GM23338 (cell line): ENCODE data around the gene C8A. TPM values are rescaled to one million over a fixed set of nuclear protein-coding genes. Genes with fewer than 3 reads are reported as not detected.

ENCODE experiments used
- ATAC-seq: fragments of 200-7000 bp; cut with Tn5 transposase; 3 replicates; pipeline ENCODE4 v1.9.1; 2020
- DNase-seq: peaks from one replicate; pipeline ENCODE4 v3.0.0-alpha.2; 2015; ENCODE audit warnings: low spot score
- H2AFZ ChIP-seq: fragments of 200-600 bp; sonication (generic); 2 replicates; pipeline ENCODE4 v1.8.0; 2016; ENCODE audit warnings: antibody characterized with exemption, mild to moderate bottlenecking, moderate library complexity
- H3F3A ChIP-seq: fragments of 200-600 bp; sonication (generic); replicated peaks from 2 replicates; pipeline ENCODE4 v1.8.0; 2017; ENCODE audit warnings: antibody characterized with exemption, mixed run types, low read depth
- H3K27ac ChIP-seq: fragments of 200-600 bp; sonication (generic); 2 replicates; pipeline ENCODE4 v1.6.1; 2016; ENCODE audit warnings: low read depth
- H3K27me3 ChIP-seq: fragments of 200-600 bp; sonication (generic); 2 replicates; pipeline ENCODE4 v1.8.0; 2016; ENCODE audit warnings: mild to moderate bottlenecking, mixed run types, moderate library complexity; ENCODE audit not compliant: insufficient read depth
- H3K36me3 ChIP-seq: fragments of 200-600 bp; sonication (generic); 2 replicates; pipeline ENCODE4 v1.8.0; 2016; ENCODE audit warnings: mild to moderate bottlenecking; ENCODE audit not compliant: insufficient read depth
- H3K4me1 ChIP-seq: fragments of 200-600 bp; sonication (generic); 2 replicates; pipeline ENCODE4 v1.8.0; 2016; ENCODE audit warnings: mild to moderate bottlenecking, moderate library complexity; ENCODE audit not compliant: insufficient read depth
- H3K4me2 ChIP-seq: fragments of 200-600 bp; sonication (generic); 2 replicates; pipeline ENCODE4 v1.7.1; 2017; ENCODE audit warnings: mixed run types
- H3K4me3 ChIP-seq: fragments of 200-600 bp; sonication (generic); 2 replicates; pipeline ENCODE4 v1.6.1; 2016; ENCODE audit warnings: mixed run types
- H3K79me2 ChIP-seq: fragments of 200-600 bp; sonication (generic); replicated peaks from 2 replicates; pipeline ENCODE4 v1.8.0; 2017; ENCODE audit warnings: mild to moderate bottlenecking; ENCODE audit not compliant: insufficient read depth
- H3K9me2 ChIP-seq: fragments of 200-600 bp; sonication (generic); 2 replicates; pipeline ENCODE4 v1.8.0; 2017; ENCODE audit not compliant: insufficient read depth
- H4K20me1 ChIP-seq: fragments of 200-600 bp; sonication (generic); replicated peaks from 2 replicates; pipeline ENCODE4 v1.8.0; 2017; ENCODE audit warnings: mild to moderate bottlenecking; ENCODE audit not compliant: insufficient read depth
- H3K27ac Mint-ChIP-seq: 2 replicates; pipeline ENCODE4 v1.8.0; 2020; ENCODE audit warnings: inconsistent platforms, mild to moderate bottlenecking, moderate library complexity, mixed read lengths
- H3K27me3 Mint-ChIP-seq: 3 replicates; pipeline ENCODE4 v1.8.0; 2022; ENCODE audit warnings: low read depth, mild to moderate bottlenecking, moderate library complexity, mixed read lengths, inconsistent platforms; ENCODE audit not compliant: insufficient read depth, poor library complexity
- H3K36me3 Mint-ChIP-seq: 3 replicates; pipeline ENCODE4 v1.8.0; 2021; ENCODE audit warnings: low read depth, mild to moderate bottlenecking, inconsistent platforms, moderate library complexity, mixed read lengths
- H3K4me1 Mint-ChIP-seq: 3 replicates; pipeline ENCODE4 v1.8.0; 2020; ENCODE audit warnings: mild to moderate bottlenecking, inconsistent platforms, mixed read lengths
- H3K4me3 Mint-ChIP-seq: 3 replicates; pipeline ENCODE4 v1.8.0; 2021; ENCODE audit warnings: moderate library complexity, mild to moderate bottlenecking, inconsistent platforms, mixed read lengths
- H3K9me3 Mint-ChIP-seq: 3 replicates; pipeline ENCODE4 v1.8.0; 2020; ENCODE audit warnings: moderate library complexity, mild to moderate bottlenecking, inconsistent platforms, mixed read lengths
- CREB1 ChIP-seq: fragments of 250-450 bp; sonication (Bioruptor Pico); IDR thresholded peaks from 2 replicates; pipeline ENCODE4 v1.5.0; 2020; ENCODE audit warnings: low read depth, mild to moderate bottlenecking, moderate library complexity
- EZH2 ChIP-seq: fragments of 200-600 bp; sonication (generic); IDR thresholded peaks from one replicate; pipeline ENCODE4 v1.8.0; 2017; ENCODE audit warnings: antibody characterized with exemption, mild to moderate bottlenecking, low read depth; ENCODE audit not compliant: unreplicated experiment
- EZH2phosphoT487 ChIP-seq: fragments of 200-600 bp; sonication (generic); IDR thresholded peaks from one replicate; pipeline ENCODE4 v1.8.1; 2018; ENCODE audit warnings: antibody characterized with exemption; ENCODE audit not compliant: unreplicated experiment
- JUNB ChIP-seq: IDR thresholded peaks from one replicate; pipeline ENCODE4 v1.6.1; 2016; ENCODE audit warnings: antibody characterized with exemption; ENCODE audit not compliant: unreplicated experiment
- NANOG ChIP-seq: IDR thresholded peaks from 2 replicates; pipeline ENCODE4 v1.6.1; 2016; ENCODE audit warnings: antibody characterized with exemption, borderline replicate concordance
- POLR2AphosphoS5 ChIP-seq: IDR thresholded peaks from 2 replicates; pipeline ENCODE4 v1.6.1; 2016; ENCODE audit warnings: antibody characterized with exemption, low read depth
- STAT1 ChIP-seq: IDR thresholded peaks from one replicate; pipeline ENCODE4 v1.6.1; 2016; ENCODE audit warnings: antibody characterized with exemption; ENCODE audit not compliant: unreplicated experiment
- ZNF114 ChIP-seq: fragments of 250-450 bp; sonication (Bioruptor Pico); IDR thresholded peaks from 2 replicates; pipeline ENCODE4 v1.5.0; 2020; ENCODE audit warnings: mild to moderate bottlenecking, moderate library complexity
- ZNF331 ChIP-seq: fragments of 250-450 bp; sonication (Bioruptor Pico); IDR thresholded peaks from 2 replicates; pipeline ENCODE4 v1.5.0; 2020; ENCODE audit warnings: low read depth, mild to moderate bottlenecking, moderate library complexity
- polyA plus RNA-seq: library from polyadenylated mRNA; unstranded; fragments of >200 nt; fragmentation: Nextera tagmentation; extraction: Ambion mirVana; gene quantifications from 2 replicates; pipeline ENCODE4 v1.2.1, GENCODE V29; 2016
- total RNA-seq: library from RNA; depleted of rRNA; stranded (reverse); fragments of >200 nt; shearing (Covaris generic); gene quantifications from 2 replicates; pipeline ENCODE4 v1.2.3, GENCODE V29; 2014
- TF ChIP-seq, protein P1 (sequence below), 2 experiments: fragments of 200-600 bp in 1 of 2; sonication (generic) in 1 of 2; conservative IDR thresholded peaks; 2 replicates each; pipeline versions ENCODE4 v1.5.1 to v1.6.1; 2016 to 2017; ENCODE audit warnings: antibody characterized with exemption in 2 of 2, low read depth in 2 of 2, mild to moderate bottlenecking in 2 of 2, moderate library complexity in 1 of 2
- TF ChIP-seq, protein P2 (sequence below): IDR thresholded peaks from 2 replicates; pipeline ENCODE4 v1.6.1; 2016; ENCODE audit warnings: antibody characterized with exemption
- TF ChIP-seq, protein P3 (sequence below): IDR thresholded peaks from one replicate; pipeline ENCODE4 v1.6.1; 2018; ENCODE audit warnings: antibody characterized with exemption; ENCODE audit not compliant: unreplicated experiment
- TF ChIP-seq, protein P4 (sequence below): fragments of 250-450 bp; sonication (Bioruptor Pico); IDR thresholded peaks from 2 replicates; pipeline ENCODE4 v1.5.0; 2020; ENCODE audit warnings: mild to moderate bottlenecking, moderate library complexity

Gene C8A
- total and polyA plus RNA-seq, 2 experiments from 2014 or later = not detected

DNA sequence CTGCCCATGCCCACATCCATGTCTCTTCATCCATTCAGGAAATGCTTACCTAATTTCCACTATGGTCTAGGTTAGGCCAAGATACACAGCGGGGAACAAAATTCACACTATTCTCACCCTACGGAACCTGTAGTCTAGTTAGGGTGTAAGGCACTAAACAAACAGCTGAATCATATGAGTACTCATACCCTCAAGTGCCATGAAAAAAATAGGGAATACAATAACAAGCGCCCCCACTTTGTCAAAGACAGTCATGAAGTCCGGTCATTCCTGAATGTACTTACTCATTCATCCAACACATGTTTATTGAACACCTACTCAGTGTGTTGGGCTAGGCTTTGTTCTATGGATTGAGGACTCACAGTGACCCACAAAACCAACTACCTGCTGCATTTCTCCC is 29.2 kb upstream of the C8A start:
- no peaks in the 10 kb centered on the region for H3K36me3 Mint-ChIP-seq
- no peak for TF ChIP-seq POLR2AphosphoS5
- TF ChIP-seq JUNB = no peak
- TF ChIP-seq EZH2phosphoT487 = no peak
- no peak for TF ChIP-seq EZH2
- TF ChIP-seq, protein P1, sequence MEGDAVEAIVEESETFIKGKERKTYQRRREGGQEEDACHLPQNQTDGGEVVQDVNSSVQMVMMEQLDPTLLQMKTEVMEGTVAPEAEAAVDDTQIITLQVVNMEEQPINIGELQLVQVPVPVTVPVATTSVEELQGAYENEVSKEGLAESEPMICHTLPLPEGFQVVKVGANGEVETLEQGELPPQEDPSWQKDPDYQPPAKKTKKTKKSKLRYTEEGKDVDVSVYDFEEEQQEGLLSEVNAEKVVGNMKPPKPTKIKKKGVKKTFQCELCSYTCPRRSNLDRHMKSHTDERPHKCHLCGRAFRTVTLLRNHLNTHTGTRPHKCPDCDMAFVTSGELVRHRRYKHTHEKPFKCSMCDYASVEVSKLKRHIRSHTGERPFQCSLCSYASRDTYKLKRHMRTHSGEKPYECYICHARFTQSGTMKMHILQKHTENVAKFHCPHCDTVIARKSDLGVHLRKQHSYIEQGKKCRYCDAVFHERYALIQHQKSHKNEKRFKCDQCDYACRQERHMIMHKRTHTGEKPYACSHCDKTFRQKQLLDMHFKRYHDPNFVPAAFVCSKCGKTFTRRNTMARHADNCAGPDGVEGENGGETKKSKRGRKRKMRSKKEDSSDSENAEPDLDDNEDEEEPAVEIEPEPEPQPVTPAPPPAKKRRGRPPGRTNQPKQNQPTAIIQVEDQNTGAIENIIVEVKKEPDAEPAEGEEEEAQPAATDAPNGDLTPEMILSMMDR (conservative IDR thresholded peaks at IDR 0.05; ENCODE audit: low read depth in 2 of 2) = no peak
- TF ChIP-seq, protein P2, sequence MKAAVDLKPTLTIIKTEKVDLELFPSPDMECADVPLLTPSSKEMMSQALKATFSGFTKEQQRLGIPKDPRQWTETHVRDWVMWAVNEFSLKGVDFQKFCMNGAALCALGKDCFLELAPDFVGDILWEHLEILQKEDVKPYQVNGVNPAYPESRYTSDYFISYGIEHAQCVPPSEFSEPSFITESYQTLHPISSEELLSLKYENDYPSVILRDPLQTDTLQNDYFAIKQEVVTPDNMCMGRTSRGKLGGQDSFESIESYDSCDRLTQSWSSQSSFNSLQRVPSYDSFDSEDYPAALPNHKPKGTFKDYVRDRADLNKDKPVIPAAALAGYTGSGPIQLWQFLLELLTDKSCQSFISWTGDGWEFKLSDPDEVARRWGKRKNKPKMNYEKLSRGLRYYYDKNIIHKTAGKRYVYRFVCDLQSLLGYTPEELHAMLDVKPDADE = no peak
- no peak for TF ChIP-seq ZNF331 (CRISPR knock-in tag)
- TF ChIP-seq STAT1 = no peak
- no peak for TF ChIP-seq ZNF114 (CRISPR knock-in tag)
- TF ChIP-seq, protein P3, sequence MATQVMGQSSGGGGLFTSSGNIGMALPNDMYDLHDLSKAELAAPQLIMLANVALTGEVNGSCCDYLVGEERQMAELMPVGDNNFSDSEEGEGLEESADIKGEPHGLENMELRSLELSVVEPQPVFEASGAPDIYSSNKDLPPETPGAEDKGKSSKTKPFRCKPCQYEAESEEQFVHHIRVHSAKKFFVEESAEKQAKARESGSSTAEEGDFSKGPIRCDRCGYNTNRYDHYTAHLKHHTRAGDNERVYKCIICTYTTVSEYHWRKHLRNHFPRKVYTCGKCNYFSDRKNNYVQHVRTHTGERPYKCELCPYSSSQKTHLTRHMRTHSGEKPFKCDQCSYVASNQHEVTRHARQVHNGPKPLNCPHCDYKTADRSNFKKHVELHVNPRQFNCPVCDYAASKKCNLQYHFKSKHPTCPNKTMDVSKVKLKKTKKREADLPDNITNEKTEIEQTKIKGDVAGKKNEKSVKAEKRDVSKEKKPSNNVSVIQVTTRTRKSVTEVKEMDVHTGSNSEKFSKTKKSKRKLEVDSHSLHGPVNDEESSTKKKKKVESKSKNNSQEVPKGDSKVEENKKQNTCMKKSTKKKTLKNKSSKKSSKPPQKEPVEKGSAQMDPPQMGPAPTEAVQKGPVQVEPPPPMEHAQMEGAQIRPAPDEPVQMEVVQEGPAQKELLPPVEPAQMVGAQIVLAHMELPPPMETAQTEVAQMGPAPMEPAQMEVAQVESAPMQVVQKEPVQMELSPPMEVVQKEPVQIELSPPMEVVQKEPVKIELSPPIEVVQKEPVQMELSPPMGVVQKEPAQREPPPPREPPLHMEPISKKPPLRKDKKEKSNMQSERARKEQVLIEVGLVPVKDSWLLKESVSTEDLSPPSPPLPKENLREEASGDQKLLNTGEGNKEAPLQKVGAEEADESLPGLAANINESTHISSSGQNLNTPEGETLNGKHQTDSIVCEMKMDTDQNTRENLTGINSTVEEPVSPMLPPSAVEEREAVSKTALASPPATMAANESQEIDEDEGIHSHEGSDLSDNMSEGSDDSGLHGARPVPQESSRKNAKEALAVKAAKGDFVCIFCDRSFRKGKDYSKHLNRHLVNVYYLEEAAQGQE = no peak
- TF ChIP-seq CREB1 = no peak
- TF ChIP-seq, protein P4, sequence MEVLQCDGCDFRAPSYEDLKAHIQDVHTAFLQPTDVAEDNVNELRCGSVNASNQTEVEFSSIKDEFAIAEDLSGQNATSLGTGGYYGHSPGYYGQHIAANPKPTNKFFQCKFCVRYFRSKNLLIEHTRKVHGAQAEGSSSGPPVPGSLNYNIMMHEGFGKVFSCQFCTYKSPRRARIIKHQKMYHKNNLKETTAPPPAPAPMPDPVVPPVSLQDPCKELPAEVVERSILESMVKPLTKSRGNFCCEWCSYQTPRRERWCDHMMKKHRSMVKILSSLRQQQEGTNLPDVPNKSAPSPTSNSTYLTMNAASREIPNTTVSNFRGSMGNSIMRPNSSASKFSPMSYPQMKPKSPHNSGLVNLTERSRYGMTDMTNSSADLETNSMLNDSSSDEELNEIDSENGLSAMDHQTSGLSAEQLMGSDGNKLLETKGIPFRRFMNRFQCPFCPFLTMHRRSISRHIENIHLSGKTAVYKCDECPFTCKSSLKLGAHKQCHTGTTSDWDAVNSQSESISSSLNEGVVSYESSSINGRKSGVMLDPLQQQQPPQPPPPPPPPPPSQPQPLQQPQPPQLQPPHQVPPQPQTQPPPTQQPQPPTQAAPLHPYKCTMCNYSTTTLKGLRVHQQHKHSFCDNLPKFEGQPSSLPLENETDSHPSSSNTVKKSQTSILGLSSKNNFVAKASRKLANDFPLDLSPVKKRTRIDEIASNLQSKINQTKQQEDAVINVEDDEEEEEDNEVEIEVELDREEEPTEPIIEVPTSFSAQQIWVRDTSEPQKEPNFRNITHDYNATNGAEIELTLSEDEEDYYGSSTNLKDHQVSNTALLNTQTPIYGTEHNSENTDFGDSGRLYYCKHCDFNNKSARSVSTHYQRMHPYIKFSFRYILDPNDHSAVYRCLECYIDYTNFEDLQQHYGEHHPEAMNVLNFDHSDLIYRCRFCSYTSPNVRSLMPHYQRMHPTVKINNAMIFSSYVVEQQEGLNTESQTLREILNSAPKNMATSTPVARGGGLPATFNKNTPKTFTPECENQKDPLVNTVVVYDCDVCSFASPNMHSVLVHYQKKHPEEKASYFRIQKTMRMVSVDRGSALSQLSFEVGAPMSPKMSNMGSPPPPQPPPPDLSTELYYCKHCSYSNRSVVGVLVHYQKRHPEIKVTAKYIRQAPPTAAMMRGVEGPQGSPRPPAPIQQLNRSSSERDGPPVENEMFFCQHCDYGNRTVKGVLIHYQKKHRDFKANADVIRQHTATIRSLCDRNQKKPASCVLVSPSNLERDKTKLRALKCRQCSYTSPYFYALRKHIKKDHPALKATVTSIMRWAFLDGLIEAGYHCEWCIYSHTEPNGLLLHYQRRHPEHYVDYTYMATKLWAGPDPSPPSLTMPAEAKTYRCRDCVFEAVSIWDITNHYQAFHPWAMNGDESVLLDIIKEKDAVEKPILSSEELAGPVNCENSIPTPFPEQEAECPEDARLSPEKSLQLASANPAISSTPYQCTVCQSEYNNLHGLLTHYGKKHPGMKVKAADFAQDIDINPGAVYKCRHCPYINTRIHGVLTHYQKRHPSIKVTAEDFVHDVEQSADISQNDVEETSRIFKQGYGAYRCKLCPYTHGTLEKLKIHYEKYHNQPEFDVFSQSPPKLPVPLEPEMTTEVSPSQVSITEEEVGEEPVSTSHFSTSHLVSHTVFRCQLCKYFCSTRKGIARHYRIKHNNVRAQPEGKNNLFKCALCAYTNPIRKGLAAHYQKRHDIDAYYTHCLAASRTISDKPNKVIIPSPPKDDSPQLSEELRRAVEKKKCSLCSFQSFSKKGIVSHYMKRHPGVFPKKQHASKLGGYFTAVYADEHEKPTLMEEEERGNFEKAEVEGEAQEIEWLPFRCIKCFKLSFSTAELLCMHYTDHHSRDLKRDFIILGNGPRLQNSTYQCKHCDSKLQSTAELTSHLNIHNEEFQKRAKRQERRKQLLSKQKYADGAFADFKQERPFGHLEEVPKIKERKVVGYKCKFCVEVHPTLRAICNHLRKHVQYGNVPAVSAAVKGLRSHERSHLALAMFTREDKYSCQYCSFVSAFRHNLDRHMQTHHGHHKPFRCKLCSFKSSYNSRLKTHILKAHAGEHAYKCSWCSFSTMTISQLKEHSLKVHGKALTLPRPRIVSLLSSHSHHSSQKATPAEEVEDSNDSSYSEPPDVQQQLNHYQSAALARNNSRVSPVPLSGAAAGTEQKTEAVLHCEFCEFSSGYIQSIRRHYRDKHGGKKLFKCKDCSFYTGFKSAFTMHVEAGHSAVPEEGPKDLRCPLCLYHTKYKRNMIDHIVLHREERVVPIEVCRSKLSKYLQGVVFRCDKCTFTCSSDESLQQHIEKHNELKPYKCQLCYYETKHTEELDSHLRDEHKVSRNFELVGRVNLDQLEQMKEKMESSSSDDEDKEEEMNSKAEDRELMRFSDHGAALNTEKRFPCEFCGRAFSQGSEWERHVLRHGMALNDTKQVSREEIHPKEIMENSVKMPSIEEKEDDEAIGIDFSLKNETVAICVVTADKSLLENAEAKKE (CRISPR knock-in tag) = no peak
- no peak for TF ChIP-seq NANOG
- H3K4me1 ChIP-seq = no peaks in the 10 kb centered on the region
- no peaks in the 10 kb centered on the region for H3K27me3 Mint-ChIP-seq
- no peak overlapping the region for H3K4me2 ChIP-seq
- H3K27ac Mint-ChIP-seq = no peak overlapping the region
- no peaks in the 10 kb centered on the region for H3F3A ChIP-seq
- H3K79me2 ChIP-seq = no peaks in the 10 kb centered on the region
- ATAC-seq = no peak
- H3K27me3 ChIP-seq = no peaks in the 10 kb centered on the region
- H2AFZ ChIP-seq = no peak overlapping the region
- peaks cover 11% of the 10 kb centered on the region for H3K9me2 ChIP-seq
- no peak overlapping the region for H3K4me3 Mint-ChIP-seq
- no peaks in the 10 kb centered on the region for H3K9me3 Mint-ChIP-seq
- no peak overlapping the region for H3K4me3 ChIP-seq
- no peak overlapping the region for H3K27ac ChIP-seq
- no peaks in the 10 kb centered on the region for H3K36me3 ChIP-seq
- H3K4me1 Mint-ChIP-seq = peaks cover 9% of the 10 kb centered on the region
- no peak for DNase-seq
- H4K20me1 ChIP-seq = 0 out of 2 replicates have a peak, but pooled peaks cover 4% of the 10 kb centered on the region
